ENCODE results near the gene TMED5.
"Not testable (repeated sequence)": the region's sequence is repeated elsewhere in the genome, so short reads cannot be mapped to it uniquely, and the experiment has no call there.

Gene TMED5

DNA sequence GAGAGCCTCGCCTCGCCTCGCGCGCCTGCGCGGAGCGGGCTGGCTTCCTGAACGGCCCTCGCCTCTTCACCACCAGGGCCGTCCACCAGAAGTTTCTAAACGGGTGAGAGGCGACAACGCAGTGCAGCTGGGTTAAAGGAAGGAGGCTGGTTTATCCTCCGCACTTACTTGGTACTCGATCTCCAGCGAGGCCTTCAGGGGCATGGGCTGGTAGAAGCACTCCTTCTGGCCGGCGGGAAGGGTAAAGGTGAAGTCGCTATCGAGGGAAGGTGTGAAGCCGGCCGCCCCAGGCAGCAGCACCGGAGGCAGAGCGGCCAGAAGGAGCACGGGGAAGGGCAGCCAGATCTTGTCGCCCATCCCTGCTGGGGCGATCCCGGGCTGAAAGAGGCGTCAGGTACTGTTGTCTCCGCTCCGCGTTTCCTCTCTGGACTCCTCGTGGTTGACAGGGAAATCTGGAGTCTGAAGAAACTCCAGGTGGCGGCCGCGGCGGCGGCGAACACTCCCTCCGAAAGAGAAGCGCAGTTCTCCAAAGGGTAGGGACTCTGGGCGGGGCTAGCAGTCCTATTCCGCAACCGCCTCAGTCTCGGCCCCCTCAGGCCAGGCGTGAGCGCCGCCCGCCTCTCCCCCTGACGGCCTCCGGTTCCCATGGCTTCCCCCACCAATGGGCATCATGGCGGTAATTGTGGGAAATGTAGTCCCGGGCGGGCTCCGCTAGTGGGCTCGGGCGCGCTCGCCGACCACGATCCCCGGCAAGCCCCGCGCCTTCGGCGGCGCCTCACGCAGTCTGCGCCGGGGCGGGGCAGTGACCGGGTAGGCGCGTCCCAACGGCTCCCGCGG, at the start of gene TMED5:
Gene TMED5, minus strand, starts transcription at position 528 of the 837 bp plus-strand sequence. Its CDS starts 171 bp downstream, at position 357.
- peak; percentile 93 for DNase-seq (ENCODE audit: low read depth)

DNA sequence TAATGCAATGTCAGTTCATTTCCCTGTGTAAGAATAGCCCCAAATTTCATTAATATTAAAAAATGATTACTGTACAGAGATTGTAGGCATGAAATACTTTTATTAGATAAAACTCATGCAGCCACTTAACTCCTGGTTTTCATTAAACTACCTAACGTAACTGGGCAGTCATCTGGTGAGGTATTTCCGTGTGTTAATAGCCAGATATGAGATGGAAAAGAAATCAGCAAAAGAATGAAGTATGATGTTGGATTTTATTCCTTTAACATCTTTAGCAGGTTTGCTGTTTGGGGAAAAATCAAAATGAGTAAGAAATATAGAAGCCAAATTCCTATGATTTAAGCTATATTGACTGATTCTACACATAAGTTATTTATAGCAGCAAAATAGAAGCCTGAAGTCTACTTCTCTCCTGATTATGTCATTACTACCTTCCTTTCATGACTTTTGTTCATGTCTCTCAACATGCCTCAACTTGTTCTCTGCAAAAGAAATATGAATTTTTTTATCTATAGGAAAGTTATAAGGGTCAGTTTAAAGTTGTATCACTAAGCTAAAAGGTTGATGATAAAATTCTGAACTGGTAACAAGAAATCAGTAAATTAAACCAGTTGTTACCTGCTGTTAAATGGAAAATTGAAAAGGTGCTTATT, 42.9 kb upstream of the TMED5 start:
- no peak for DNase-seq (ENCODE audit: low read depth)

DNA sequence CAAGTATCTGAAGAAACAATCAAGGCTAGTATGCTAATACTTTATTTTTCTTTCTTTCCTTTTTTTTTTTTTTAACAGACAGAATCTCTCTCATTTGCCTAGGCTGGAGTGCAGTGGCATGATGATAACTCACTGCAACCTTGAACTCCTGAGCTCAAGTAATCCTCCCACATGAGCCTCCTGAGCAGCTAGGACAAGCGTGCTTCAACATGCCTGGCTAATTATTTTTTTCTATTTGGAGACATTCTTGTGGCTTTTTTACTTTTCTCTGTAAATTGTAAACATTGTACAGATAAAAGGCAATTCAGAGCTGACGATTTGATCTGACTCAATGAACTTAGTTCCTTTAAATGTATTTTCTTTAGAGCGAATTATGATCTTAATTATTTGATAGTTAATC, 41.7 kb upstream of the TMED5 start:
- no peak for DNase-seq (ENCODE audit: low read depth)

DNA sequence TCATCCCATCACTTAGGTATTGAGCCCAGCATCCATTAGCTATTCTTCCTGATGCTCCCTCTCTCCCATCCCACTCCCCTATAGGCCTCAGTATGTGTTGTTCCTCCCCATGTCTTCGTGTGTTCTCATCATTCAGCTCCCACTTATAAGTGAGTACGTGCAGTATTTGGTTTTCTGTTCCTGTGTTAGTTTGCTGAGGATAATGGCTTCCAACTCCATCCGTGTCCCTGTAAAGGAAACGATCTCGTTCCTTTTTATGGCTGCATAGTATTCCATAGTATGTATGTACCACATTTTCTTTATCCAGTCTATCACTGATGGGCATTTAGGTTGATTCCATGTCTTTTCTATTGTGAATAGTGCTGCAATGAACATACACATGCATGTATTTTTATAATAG, 40.5 kb upstream of the TMED5 start:
- not testable (repeated sequence) for DNase-seq (ENCODE audit: low read depth)

DNA sequence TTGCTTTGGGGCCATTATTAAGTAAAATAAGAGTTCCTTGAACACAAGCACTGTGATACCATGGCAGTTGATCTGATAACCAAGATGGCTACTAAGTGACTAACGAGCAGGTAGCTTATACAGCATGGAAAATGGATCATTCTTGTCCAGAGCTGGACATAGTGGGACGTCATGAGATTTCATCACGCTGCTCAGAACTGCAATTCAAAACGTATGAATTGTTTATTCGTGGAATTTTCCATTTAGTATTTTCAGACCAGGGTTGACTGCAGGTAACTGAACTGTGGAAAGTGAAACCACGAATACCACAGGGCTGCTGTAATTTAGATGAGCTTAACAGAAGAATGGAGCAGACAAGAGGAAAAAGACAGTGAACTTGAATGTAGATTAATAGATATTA, 39.2 kb upstream of the TMED5 start:
- no peak for DNase-seq (ENCODE audit: low read depth)

DNA sequence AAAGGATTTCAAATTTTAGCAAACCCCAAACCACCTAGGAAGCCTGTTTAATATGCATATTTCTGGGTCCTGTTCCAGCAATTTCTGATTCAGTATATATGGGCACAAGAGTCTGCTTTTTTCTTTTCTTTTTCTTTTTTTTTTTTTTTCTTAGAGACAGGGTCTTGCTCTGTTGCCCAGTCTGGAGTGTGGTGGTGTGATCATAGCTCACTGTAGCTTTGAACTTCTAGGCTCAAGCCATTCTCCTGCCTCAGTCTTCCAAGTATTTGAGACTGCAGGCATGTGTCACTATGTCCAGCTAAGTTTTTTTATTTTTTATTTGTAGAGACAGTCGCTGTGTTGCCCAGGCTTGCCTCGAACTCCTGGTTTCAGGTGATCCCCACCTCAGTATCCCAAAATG, 35.1 kb upstream of the TMED5 start:
- DNase-seq (ENCODE audit: low read depth), result no peak

DNA sequence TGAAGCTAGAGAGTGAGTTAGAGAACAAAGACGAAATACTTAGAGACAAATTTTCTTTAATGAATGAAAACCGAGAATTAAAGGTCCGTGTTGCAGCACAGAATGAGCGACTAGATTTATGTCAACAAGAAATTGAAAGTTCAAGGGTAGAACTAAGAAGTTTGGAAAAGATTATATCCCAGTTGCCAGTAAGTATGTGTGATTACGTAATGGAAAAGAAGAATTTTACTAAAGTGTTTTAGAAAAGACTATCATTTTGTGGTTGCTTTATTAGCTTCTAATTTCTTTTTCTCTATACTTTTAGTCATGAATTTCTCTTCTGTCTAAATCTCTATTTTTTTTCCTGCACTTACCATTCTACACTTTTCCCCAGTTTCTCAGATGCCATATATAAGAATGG, 27.0 kb upstream of the TMED5 start:
- no peak for DNase-seq (ENCODE audit: low read depth)

DNA sequence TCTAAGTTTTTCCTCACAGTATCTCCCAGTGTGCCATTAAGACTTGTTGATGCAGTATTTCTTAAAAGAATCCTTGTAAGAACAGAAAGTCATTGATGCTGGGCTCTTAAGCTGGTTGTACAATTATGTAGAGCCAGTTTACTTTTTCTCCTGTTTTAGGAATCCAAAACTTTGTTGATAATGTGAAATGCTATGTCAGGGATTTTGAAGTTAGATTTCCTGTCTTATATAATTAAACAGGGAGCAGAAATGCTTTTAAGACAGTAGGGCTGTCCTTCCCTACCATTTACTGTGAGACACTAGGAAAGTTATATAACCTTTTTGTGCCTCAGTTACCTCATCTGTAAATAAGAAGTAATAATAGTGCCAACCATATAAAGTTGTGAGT, 26.3 kb upstream of the TMED5 start:
- DNase-seq (ENCODE audit: low read depth), result no peak

DNA sequence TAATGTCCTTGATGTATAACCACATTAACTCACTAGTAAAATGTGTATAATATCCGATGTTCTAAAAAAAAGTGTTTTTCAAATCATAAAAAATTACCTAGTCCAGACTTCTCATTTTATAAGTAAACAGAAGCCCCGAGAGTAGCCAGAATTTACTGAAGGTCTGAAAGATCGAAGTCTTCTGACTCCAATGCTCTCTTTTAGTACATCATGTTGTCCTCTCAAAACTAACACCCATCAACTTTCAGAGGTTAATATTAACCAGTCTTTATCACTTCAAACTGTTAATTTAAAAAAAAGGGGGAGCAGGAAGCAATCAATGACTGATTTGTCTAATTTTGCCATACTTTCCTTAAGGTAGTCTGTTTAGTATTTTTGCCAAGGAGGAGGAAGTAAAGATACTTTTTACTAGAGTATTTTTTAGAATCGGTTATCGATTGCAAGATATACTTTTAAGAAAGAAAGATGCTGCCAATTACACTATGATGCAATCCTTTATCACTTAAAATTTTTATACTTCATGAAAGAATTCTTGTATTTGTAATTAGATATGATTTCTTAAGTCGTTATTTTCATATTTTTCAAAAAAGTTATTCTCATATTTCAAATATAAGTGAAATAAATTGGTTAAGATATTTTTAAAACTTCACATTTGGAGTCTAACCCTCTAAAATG, 25.8 kb upstream of the TMED5 start:
- DNase-seq (ENCODE audit: low read depth), result no peak

DNA sequence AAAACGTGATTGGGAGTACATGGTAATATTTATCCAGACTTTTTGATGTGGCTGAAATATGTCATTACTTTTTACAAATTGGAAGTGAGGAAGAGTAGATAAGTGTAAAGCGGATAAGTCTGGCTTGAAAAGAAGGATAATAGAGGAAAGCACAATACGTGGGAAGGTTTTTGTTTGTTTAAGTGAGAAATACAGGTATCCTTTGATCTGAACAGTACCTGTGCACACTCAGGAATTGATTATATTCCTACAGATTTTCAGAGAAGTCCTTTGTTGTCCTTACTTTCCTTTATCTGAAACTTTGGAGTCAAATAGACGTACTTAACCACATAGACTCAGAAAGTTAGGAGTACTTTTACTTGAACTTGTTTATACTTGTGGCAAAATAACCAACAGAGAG, 20.5 kb upstream of the TMED5 start:
- DNase-seq (ENCODE audit: low read depth), result no peak

DNA sequence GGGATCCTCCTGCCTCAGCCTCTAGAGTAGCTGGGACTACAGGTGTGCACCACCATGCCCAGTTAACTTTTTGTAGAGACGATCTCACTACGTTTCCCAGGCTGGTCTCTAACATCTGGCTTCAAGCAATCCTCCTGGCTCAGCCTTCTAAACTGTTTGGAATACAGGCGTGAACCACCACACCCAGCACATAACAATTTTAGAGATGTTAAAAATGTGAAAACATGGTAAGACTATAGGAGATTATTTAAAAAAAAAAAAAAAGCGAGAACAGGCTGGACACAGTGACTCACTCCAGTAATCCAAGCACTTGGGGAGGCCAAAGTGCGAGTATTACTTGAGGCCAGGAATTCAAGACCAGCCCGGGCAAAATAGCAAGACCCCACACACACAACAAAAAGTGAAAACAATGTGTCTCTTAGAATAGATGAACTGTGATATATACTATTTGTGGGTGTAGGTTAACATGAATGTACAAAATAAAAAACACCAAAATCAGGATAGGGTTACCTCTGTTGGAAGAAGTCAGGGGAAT, 19.9 kb upstream of the TMED5 start:
- no peak for DNase-seq (ENCODE audit: low read depth)

DNA sequence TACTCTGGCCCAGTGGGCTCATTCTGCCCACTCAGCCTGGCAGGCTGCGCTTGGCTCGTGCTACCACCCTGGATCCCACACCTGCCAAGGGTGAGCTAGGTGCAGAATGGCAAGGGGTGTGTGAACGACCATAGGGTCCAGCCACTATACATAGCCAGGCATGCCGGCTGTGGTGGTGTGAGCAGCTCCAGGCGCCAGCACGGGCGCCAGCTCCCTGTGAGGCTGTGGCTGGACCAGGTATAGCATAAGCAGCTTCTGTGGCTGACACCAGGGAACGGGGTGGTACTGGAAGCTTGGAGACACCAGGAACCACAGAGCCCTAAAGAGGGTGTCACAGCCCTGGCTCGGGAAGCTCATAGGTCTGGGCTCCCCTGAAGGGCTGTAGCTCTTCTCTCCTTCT, 18.9 kb upstream of the TMED5 start:
- DNase-seq (ENCODE audit: low read depth), result no peak

DNA sequence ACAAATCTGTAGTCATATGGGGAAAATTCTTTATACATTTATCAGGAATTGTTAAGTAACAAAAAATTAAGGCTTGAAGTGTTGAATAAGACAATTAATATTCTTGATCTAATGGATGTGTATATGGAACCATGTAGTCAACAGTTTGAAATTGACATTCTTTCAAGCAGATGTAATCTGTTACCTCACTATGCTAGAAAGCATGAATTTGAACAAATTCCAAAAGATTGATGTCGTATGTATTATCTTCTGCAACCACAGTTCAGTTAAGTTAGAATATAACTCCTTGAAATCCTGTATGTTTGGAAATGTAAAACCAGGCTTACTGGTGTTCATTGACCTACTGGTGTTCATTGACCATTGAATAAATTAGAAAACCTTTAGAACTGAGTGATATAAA, 16.4 kb upstream of the TMED5 start:
- no peak for DNase-seq (ENCODE audit: low read depth)

DNA sequence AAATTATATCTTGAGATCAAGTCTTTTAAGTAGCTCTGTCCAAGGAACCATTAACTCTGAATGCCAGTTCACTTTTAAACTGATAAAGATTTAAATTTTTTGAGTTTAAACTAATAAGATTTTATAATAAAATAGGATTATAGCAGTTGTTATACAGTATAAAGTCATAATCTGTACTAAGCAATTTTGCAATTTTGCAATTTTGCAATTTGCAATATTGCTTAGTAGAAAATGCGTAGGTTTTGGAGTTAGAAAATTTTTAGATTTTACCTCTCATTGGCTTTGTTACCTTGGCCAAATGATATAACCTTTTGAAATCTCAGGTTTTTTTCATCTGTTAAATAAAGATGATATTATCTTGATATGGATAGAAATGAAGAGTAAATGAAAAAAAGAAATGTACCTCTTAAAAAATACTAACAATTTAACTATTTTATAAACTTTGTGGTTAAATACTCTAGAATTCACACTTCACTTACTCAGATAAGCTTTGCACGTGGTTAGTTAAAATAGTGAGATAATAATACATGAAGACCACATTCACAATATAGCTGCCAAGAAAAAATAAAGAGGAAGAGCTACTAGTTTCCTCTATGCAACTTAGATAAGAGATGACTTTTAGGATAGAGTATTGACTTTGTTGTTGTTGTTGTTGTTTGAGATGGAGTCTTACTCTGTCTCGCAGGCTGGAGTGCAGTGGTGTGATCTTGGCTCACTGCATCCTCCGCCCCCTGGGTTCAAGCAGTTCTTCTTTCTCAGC, 14.2 kb upstream of the TMED5 start:
- no peak for DNase-seq (ENCODE audit: low read depth)

DNA sequence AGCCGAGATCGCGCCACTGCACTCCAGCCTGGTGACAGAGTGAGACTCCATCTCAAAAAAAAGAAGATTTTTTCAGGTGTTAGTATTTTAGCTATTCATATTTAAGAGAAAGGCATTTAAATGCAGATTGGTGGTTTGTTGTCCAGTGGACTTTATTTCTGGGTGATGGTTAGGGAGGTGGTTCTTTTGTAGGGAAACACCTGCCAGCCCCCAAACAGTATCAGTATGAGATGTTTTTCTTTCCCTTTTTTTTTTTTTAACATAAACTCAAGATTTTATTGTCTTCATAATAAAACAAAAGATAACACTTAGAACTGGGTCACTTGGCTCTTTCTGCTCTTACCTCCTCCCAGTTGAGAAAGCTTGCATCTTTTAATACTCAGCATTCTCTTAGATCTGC, 10.2 kb upstream of the TMED5 start:
- no peak for DNase-seq (ENCODE audit: low read depth)

DNA sequence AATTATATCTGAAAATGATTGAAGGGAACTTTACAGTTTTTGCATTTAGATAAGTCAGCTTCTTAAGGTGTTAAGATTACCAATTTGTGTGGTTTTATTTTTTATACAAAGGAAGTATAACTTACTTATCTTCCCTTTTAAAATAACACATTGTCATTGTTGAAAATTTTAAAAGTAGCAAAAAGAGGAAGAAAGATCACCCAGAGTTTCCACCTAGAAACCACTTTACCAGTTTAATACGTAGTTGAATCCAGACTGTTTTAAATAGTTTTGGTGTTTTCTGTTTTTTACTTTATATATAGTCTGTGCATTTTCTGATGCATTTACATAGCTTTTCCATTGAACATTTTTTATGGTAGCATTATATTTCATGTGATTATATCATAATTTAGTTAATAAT, 6.5 kb upstream of the TMED5 start:
- no peak for DNase-seq (ENCODE audit: low read depth)

DNA sequence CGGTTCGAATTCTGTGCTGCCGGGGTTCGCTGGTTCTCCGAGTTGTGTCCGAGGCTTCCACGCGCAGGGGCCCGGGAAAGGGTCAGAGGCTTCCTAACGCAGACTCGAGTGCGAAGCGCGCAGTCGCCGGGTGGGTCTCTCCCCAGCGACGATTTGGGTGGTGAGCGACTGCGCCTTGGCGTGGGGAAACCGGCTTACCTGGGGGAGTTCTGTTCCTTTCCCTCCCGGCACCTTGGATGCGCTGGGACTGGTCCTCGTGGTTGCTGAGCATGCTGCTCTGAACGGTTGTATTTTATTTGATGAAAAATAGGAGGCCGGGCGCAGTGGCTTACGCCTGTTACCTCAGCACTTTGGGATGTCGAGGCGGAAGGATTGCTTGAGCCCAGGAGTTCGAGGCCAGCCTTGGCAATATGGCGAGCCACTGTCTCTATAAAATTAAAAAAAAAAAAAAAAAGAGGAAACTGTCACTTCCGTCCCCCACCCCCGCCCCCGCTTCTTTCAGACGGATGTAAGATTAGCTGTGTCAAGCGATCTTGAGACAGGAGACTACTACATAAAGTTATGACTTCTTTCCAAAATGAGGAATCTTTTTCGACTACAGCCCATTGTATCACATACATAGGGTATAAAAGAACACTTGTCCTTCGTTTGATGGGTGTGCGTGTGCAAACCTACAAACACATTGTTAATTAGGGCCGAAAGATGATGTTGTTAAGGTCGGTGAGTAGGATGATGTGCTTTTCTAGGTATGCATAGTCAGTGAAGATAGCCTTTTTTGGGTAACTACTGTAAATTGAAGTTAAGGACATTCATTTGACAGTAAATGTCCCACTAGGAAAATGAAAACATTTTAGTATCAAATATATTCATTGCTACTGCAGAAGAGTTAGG, 755 bp upstream of the TMED5 start, which contains the start of gene CCDC18:
Gene CCDC18, plus strand, starts transcription at position 2 of the 891 bp plus-strand sequence. CDS start 2,638 bp downstream, outside the sequence.
- peak; percentile 38 for DNase-seq (ENCODE audit: low read depth)

DNA sequence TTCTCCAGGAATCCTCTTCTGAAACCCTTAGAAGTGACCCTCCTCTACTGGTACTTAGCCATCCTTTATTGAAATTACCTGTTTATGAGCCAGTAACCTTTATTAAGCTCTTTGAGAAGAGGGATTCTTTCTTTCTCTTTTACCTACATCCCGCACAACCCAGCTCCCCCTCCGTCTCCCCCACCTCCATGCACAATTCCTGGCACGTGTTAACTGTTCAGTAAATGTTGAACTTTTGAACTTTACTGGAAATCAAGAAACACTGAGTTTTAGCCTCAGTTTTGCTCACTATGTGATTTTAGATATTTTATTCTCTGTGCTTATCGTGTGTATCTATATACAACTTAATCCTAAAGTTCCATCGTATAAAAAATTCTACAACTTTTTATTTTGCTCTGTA, 1.8 kb downstream of the TMED5 start:
- no peak for DNase-seq (ENCODE audit: low read depth)

DNA sequence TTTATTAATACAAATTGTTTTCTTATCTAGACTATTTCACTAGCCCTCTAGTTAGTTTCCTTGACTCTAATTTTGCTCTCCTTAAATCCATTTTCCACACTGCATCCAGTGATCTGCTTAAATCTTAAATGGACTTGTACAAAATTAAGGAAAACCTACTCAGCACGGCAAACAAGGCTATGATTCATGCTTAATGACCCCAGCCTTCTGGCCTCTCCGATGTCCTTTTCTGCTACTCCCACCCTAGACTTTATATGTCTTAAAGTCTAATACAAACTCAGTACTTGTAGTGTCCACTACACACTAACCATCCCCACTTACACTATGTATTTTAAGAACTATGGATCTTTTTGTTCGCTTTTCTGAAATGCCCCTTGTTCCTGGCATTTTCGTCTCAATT, 2.2 kb downstream of the TMED5 start:
- DNase-seq (ENCODE audit: low read depth), result no peak

DNA sequence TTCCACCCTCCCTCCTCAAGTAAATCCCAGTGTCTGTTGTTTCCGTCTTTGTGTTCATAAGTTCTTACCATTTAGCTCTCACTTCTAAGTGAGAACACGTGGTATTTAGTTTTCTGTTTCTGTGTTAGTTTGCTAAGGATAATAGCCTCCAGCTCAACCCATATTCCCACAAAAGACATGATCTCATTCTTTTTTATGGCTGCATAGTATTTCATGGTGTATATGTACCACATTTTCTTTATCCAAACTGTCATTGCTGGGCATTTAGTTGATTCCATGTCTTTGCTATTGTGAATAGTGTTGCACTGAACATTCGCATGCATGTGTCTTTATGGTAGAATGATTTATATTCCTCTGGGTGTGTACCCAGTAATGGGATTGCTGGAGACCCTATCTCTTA, 5.6 kb downstream of the TMED5 start:
- DNase-seq (ENCODE audit: low read depth), result not testable (repeated sequence)

DNA sequence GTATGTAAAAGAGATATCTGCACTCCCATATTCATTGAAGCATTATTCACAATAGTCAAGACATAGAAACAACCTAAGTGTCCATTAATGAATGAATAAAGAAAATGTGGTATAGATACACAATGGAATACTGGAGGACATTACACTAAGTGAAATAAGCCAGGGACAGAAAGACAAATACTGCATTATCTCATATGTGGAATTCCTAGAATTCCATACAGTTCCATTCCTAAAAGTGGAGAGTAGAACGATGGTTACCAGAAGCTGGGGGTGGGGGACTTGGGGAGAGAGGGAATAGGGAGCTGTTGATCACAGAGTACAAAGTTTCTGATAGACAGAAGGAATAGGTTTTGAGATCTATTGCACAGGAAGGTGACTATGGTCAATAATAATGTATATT, 7.4 kb downstream of the TMED5 start:
- DNase-seq (ENCODE audit: low read depth), result no peak
